GM12878 (cell line): ENCODE data around the gene DSTN. TPM values are rescaled to one million over a fixed set of nuclear protein-coding genes. Genes with fewer than 3 reads are reported as not detected.

Experiments
- BCL3 ChIP-seq: IDR thresholded peaks from 2 replicates; pipeline ENCODE4 v1.6.1; 2011; ENCODE audit warnings: borderline replicate concordance, low read depth, mild to moderate bottlenecking, moderate library complexity, low read length; ENCODE audit not compliant: insufficient read depth, poor library complexity, severe bottlenecking
- BMI1 ChIP-seq: fragments of 450-650 bp; IDR thresholded peaks from 2 replicates; pipeline ENCODE4 v1.6.1; 2016; ENCODE audit warnings: mild to moderate bottlenecking, moderate library complexity, borderline replicate concordance
- BRCA1 ChIP-seq: IDR thresholded peaks from 2 replicates; pipeline ENCODE4 v1.6.1; 2011; ENCODE audit warnings: low read depth, low read length, improper control_type of control experiment
- CBFB ChIP-seq: IDR thresholded peaks from 2 replicates; pipeline ENCODE4 v1.6.1; 2016; ENCODE audit warnings: antibody characterized with exemption, low read depth
- CBX3 ChIP-seq: fragments of 200-600 bp; sonication (generic); IDR thresholded peaks from 2 replicates; pipeline ENCODE4 v1.6.1; 2016; ENCODE audit warnings: low read depth, borderline replicate concordance
- CREM ChIP-seq: IDR thresholded peaks from 2 replicates; pipeline ENCODE4 v1.6.1; 2014; ENCODE audit warnings: antibody characterized with exemption, low read depth
- DPF2 ChIP-seq: fragments of 450-650 bp; IDR thresholded peaks from 2 replicates; pipeline ENCODE4 v1.6.1; 2017; ENCODE audit warnings: mild to moderate bottlenecking
- E2F4 ChIP-seq: IDR thresholded peaks from 2 replicates; pipeline ENCODE4 v1.6.1; 2012; ENCODE audit warnings: low read depth, low read length, improper control_type of control experiment
- HDGF ChIP-seq: fragments of 450-650 bp; IDR thresholded peaks from 2 replicates; pipeline ENCODE4 v1.6.1; 2016; ENCODE audit warnings: antibody characterized with exemption
- LARP7 ChIP-seq: fragments of 450-650 bp; IDR thresholded peaks from 2 replicates; pipeline ENCODE4 v1.6.1; 2017; ENCODE audit warnings: mild to moderate bottlenecking
- MEF2B ChIP-seq: fragments of 450-650 bp; IDR thresholded peaks from 2 replicates; pipeline ENCODE4 v1.6.1; 2018; ENCODE audit warnings: mild to moderate bottlenecking, moderate library complexity; ENCODE audit not compliant: partially characterized antibody, poor library complexity, severe bottlenecking
- MXI1 ChIP-seq: fragments of 150-350 bp; IDR thresholded peaks from 2 replicates; pipeline ENCODE4 v1.6.1; 2011; ENCODE audit warnings: low read depth, mild to moderate bottlenecking, inconsistent platforms, low read length, improper control_type of control experiment
- NBN ChIP-seq: fragments of 450-650 bp; IDR thresholded peaks from 2 replicates; pipeline ENCODE4 v1.6.1; 2016
- NR2F1 ChIP-seq: fragments of 450-650 bp; conservative IDR thresholded peaks from 2 replicates; pipeline ENCODE4 v1.6.1; 2017; ENCODE audit warnings: mild to moderate bottlenecking
- NRF1 ChIP-seq: conservative IDR thresholded peaks from 2 replicates; pipeline ENCODE4 v1.6.1; 2011; ENCODE audit warnings: mild to moderate bottlenecking, low read depth, low read length, improper control_type of control experiment
- PKNOX1 ChIP-seq: fragments of 450-650 bp; IDR thresholded peaks from 2 replicates; pipeline ENCODE4 v1.6.1; 2016; ENCODE audit warnings: mild to moderate bottlenecking
- POLR2AphosphoS2 ChIP-seq: IDR thresholded peaks from 2 replicates; pipeline ENCODE4 v1.6.1; 2011; ENCODE audit warnings: low read depth, mild to moderate bottlenecking, low read length, improper control_type of control experiment, moderate library complexity
- RAD21 ChIP-seq: IDR thresholded peaks from 2 replicates; pipeline ENCODE4 v1.6.1; 2011; ENCODE audit warnings: mild to moderate bottlenecking, low read depth, low read length, moderate library complexity; ENCODE audit not compliant: insufficient read depth
- RAD51 ChIP-seq: fragments of 450-650 bp; IDR thresholded peaks from 2 replicates; pipeline ENCODE4 v1.6.1; 2016; ENCODE audit warnings: moderate library complexity, mild to moderate bottlenecking, inconsistent platforms
- SIN3A ChIP-seq: IDR thresholded peaks from 2 replicates; pipeline ENCODE4 v1.6.1; 2012; ENCODE audit warnings: low read depth, low read length, improper control_type of control experiment
- SUPT20H ChIP-seq: IDR thresholded peaks from 2 replicates; pipeline ENCODE4 v1.6.1; 2011; ENCODE audit warnings: low read depth, mild to moderate bottlenecking, low read length, moderate library complexity, borderline replicate concordance; ENCODE audit not compliant: control insufficient read depth
- TCF3 ChIP-seq: IDR thresholded peaks from 2 replicates; pipeline ENCODE4 v1.6.1; 2012; ENCODE audit warnings: low read depth, mild to moderate bottlenecking, low read length, borderline replicate concordance; ENCODE audit not compliant: insufficient read depth
- ZNF207 ChIP-seq: fragments of 450-650 bp; IDR thresholded peaks from 2 replicates; pipeline ENCODE4 v1.6.1; 2014; ENCODE audit warnings: antibody characterized with exemption, mild to moderate bottlenecking, borderline replicate concordance
- ZNF592 ChIP-seq: fragments of 450-650 bp; IDR thresholded peaks from 2 replicates; pipeline ENCODE4 v1.6.1; 2017; ENCODE audit warnings: mild to moderate bottlenecking, moderate library complexity
- polyA plus RNA-seq, 11 experiments: library from polyadenylated mRNA; depleted of rRNA in 4 of 11; unstranded in 6 of 11; stranded (reverse) in 5 of 11; fragments of >200 nt; fragmentation: Nextera tagmentation in 4 of 11; fragmentation: Illumina TruSeq in 1 of 11; extraction: Ambion mirVana in 4 of 11; extraction: Trizol in 1 of 11; gene quantifications; 1 replicate in 1 of 11; 2 replicates in 10 of 11; pipeline versions ENCODE4 v1.2.1 to v1.2.3, GENCODE V29; 2011 to 2016; ENCODE audit warnings: inconsistent platforms in 2 of 11, missing spikeins in 2 of 11, low read depth in 1 of 11
- total RNA-seq, 4 experiments: library from RNA; depleted of rRNA in 3 of 4; stranded (reverse); fragments of >200 nt in 3 of 4; fragmentation: Illumina TruSeq in 1 of 4; extraction: Trizol in 1 of 4; gene quantifications; 2 replicates each; pipeline versions ENCODE4 v1.2.1 to v1.2.3, GENCODE V29; 2013 to 2021

DSTN gene
- total and polyA plus RNA-seq, 10 of the 15 experiments (the other 5 are each of a cell fraction or from before 2014, with no cell fraction given): 26.7 to 137 (median 40.8) TPM

- TF ChIP-seq SIN3A (0 out of 2 replicates have a peak, but pooled peaks have one; percentile 34), DPF2 (0 out of 2 replicates have a peak, but pooled peaks have one; percentile 28), CBX3 (no peak), POLR2AphosphoS2 (peak; percentile 39; the same call in 1 of the 2 replicates), ZNF592 (no peak), MEF2B (peak; percentile 34), TCF3 (0 out of 2 replicates have a peak, but pooled peaks have one; percentile 34), MXI1 (peak; percentile 83), CBFB (no peak), BMI1 (peak; percentile 98), BCL3 (no peak), CREM (peak; percentile 50), E2F4 (no peak), NR2F1 (peak; percentile 43; the same call in 1 of the 2 replicates), BRCA1 (no peak), RAD51 (no peak), LARP7 (peak; percentile 93), SUPT20H (no peak), NBN (no peak), ZNF207 (no peak), NRF1 (peak; percentile 73), PKNOX1 (peak; percentile 30; the same call in 1 of the 2 replicates), RAD21 (no peak), HDGF (no peak)
Observed at GRCh38 chr20:17569616-17570346, at the start of gene DSTN (continued).
